ENCODE data around the gene NEURL1. TPM values are rescaled to one million over a fixed set of nuclear protein-coding genes. Genes with fewer than 3 reads are reported as not detected.

The NEURL1 gene
- total RNA-seq, 2 donors from 2014 or later, result 0.37 to 0.38 TPM

GRCh38 chr10:103451831-103452505 is 41.5 kb upstream of the NEURL1 start, which contains the start of gene CALHM2:
TSS of gene CALHM2 (minus strand) at chr10:103452370. CDS start at chr10:103449941, 2,429 bp downstream.
- Mint-ChIP-seq H3K4me1 (no peaks in the 10 kb centered on the region), H3K4me3 (peak within 1 kb of the TSS; percentile 23), H3K27ac (no peak within 1 kb of the TSS), H3K36me3 (ENCODE audit: low read depth) (peaks cover 15% of the 10 kb centered on the region), H3K9me3 (no peaks in the 10 kb centered on the region), H3K27me3 (ENCODE audit: insufficient read depth) (no peaks in the 10 kb centered on the region)
- no peak for TF ChIP-seq CTCF (conservative IDR thresholded peaks at IDR 0.05)
- Histone ChIP-seq H3K4me1 (ENCODE audit: control insufficient read depth, insufficient read depth, low read length) (no peaks in the 10 kb centered on the region), H3K9ac (ENCODE audit: extremely low read depth, low read length, poor library complexity, severe bottlenecking) (no peak within 1 kb of the TSS), H3K36me3 (ENCODE audit: control insufficient read depth, insufficient read depth, low read length) (peaks cover 9% of the 10 kb centered on the region), H3K9me3 (ENCODE audit: control insufficient read depth, low read length) (no peaks in the 10 kb centered on the region), H3K27me3 (ENCODE audit: control insufficient read depth, insufficient read depth, low read length, poor library complexity, severe bottlenecking) (no peaks in the 10 kb centered on the region), H3K4me3 (ENCODE audit: low read length) (no peak within 1 kb of the TSS), H3K27ac (ENCODE audit: low read depth, low read length) (no peak within 1 kb of the TSS)
- peak; percentile 86 for DNase-seq
- WGBS, 2 experiments (ENCODE audit: insufficient coverage in 1 of 2, insufficient read length in 1 of 2), result 66 to 73% methylated on average over 8 to 32 of the region's 32 CpGs

GRCh38 chr10:103452506-103453230 is 40.8 kb upstream of the NEURL1 start:
- Mint-ChIP-seq H3K27me3 (ENCODE audit: insufficient read depth) (no peaks in the 10 kb centered on the region), H3K4me1 (no peaks in the 10 kb centered on the region), H3K36me3 (ENCODE audit: low read depth) (peaks cover 8% of the 10 kb centered on the region), H3K9me3 (no peaks in the 10 kb centered on the region), H3K27ac (no peak overlapping the region), H3K4me3 (peak overlapping the region; percentile 23)
- H3K4me1 ChIP-seq (ENCODE audit: control insufficient read depth, insufficient read depth, low read length), result no peaks in the 10 kb centered on the region
- H3K9ac ChIP-seq (ENCODE audit: extremely low read depth, low read length, poor library complexity, severe bottlenecking), result no peak overlapping the region
- no peak overlapping the region for H3K27ac ChIP-seq (ENCODE audit: low read depth, low read length)
- no peak for DNase-seq
- no peaks in the 10 kb centered on the region for H3K9me3 ChIP-seq (ENCODE audit: control insufficient read depth, low read length)
- peaks cover 2% of the 10 kb centered on the region for H3K36me3 ChIP-seq (ENCODE audit: control insufficient read depth, insufficient read depth, low read length)
- no peak overlapping the region for H3K4me3 ChIP-seq (ENCODE audit: low read length)
- no peaks in the 10 kb centered on the region for H3K27me3 ChIP-seq (ENCODE audit: control insufficient read depth, insufficient read depth, low read length, poor library complexity, severe bottlenecking)
- TF ChIP-seq CTCF (conservative IDR thresholded peaks at IDR 0.05), result no peak
- WGBS, 2 experiments (ENCODE audit: insufficient coverage in 1 of 2, insufficient read length in 1 of 2), result 77 to 89% methylated on average over 19 to 27 of the region's 27 CpGs

GRCh38 chr10:103454026-103454425 is 39.5 kb upstream of the NEURL1 start:
- Mint-ChIP-seq H3K9me3 (no peaks in the 10 kb centered on the region), H3K4me3 (no peak overlapping the region), H3K4me1 (no peaks in the 10 kb centered on the region), H3K27ac (no peak overlapping the region), H3K36me3 (ENCODE audit: low read depth) (peaks cover 1% of the 10 kb centered on the region), H3K27me3 (ENCODE audit: insufficient read depth) (no peaks in the 10 kb centered on the region)
- Histone ChIP-seq H3K4me1 (ENCODE audit: control insufficient read depth, insufficient read depth, low read length) (no peaks in the 10 kb centered on the region), H3K27me3 (ENCODE audit: control insufficient read depth, insufficient read depth, low read length, poor library complexity, severe bottlenecking) (no peaks in the 10 kb centered on the region), H3K9me3 (ENCODE audit: control insufficient read depth, low read length) (no peaks in the 10 kb centered on the region), H3K9ac (ENCODE audit: extremely low read depth, low read length, poor library complexity, severe bottlenecking) (no peak overlapping the region), H3K36me3 (ENCODE audit: control insufficient read depth, insufficient read depth, low read length) (no peaks in the 10 kb centered on the region), H3K4me3 (ENCODE audit: low read length) (no peak overlapping the region), H3K27ac (ENCODE audit: low read depth, low read length) (no peak overlapping the region)
- DNase-seq, result no peak
- 80 to 88% methylated on average over 1 to 4 of the region's 4 CpGs for WGBS, 2 experiments (ENCODE audit: insufficient coverage in 1 of 2, insufficient read length in 1 of 2)
- TF ChIP-seq CTCF (conservative IDR thresholded peaks at IDR 0.05), result no peak

Measured in endodermal cell (in vitro differentiated cells).